T-helper 22 cell (primary cell): ENCODE measurements around the gene NOP56.

ENCODE experiments used
- DNase-seq: peaks from one replicate; pipeline ENCODE4 v3.0.0-alpha.2; 2020; ENCODE audit warnings: low read depth

NOP56 gene

DNA sequence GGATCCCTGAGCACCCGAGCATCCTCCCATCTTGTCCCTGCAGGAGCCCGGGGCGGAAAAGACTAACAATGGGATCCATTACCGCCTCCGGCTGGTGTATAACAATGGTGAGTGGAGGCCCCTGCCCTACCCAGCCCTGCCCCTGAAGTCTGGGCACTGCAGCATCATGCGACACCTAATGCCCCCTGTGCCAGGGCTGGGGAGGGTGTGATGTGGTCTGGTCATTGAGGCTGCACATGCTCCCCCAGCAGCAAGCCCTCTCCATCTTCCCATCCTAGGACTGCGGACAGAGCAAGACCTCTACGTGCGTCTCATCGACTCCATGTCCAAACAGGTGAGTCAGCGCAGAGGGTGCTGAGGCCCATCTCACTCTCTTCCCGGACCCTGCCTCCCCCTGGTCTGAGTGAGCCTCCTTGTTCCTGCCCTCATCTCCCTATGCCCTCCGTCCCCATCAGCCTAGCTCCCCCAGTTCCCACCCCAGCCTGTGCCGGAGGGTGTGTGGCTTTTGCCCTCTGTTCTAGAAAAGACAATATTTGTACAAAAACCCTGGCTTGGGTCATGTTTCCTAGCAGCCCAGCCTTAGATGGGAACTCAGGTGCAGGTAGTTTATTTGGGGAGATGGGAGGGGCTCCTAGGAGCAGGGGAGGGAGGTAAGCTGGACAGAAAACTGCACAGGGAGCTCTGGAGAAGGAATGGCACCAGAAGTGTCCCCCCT, 53.7 kb downstream of the NOP56 start:
- DNase-seq = no peak

DNA sequence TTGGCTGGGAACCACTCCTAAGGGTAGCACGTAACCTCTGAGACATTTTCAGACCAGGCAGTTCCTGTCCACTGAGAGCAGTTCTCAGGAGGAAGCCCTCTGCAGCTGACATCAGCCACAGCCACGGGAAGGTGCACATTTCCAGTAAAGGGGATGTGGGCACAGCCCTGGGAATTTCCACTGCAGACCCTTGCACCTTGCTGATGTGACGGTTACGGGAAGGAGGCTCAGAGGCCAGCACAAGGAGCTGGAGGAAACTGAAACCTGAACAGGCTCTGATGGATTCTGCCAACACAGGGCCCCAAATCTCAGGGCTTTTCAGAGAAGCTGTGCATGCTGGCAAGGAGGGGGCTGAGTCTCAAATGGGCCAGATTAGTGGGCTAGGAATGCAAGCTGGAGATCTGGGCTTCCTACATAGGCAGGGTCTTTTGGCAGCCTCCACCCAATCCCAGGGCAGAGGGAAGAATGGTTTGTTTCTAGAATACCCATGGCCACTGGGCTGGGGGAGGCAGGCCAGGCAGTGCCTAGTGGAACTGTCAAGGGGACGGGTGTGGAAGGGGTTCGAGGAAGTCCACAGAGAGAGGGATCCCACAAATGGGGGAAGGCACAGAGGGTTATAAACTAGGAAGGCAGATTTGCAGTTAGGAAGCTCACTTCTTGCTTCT, 54.4 kb downstream of the NOP56 start:
- DNase-seq = no peak

DNA sequence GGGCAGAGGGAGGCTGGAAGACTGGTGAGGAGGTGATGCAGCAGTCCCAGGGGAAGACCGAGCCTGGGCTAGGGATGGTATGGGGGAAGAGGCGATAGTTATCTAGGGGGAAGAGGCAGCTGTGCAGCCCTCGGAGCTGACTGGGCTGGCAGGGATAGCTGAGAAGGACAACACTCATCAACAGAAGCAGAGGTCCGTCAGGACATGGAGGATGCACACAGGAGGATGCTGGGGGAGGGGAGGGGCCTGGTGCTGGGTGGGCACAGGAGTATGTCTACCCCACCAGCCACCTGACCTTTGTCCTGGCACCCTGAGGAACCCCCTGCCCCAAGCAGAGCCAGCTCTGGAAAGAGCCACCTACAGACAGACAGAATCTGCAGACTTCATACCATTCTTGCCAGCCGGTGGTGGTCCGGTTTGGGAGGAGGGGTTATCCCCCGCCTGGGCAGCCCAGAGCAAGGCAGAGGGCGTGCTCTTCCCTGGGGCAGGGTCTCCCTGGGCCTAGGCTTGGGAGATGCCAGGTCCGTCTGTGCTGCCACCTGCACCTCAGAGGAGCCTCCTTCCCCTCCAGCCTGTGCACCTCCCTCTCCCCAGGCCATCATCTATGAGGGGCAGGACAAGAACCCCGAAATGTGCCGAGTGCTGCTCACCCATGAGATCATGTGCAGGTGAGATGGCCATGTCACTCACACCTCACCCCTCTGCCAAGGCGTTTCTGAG, 55.1 kb downstream of the NOP56 start:
- no peak for DNase-seq
